Large intestine (tissue), 3 donors: ENCODE data around the gene PPP1R37. TPM values are rescaled to one million over a fixed set of nuclear protein-coding genes. Genes with fewer than 3 reads are reported as not detected.
A peak's percentile ranks its signal among the peaks of the same experiment; 100 is the strongest.

ENCODE experiments used
- DNase-seq, 2 donors: peaks; one replicate each; pipeline versions ENCODE4 v3.0.0 to v3.0.0-alpha.2; 2013
- H3K27ac ChIP-seq: one replicate; pipeline ENCODE4 v1.5.1; 2013; ENCODE audit warnings: low read length
- H3K27me3 ChIP-seq: 2 replicates; pipeline ENCODE4 v1.6.1; 2013; ENCODE audit warnings: low read length; ENCODE audit not compliant: control insufficient read depth, insufficient read depth
- H3K36me3 ChIP-seq: 2 replicates; pipeline ENCODE4 v1.6.1; 2013; ENCODE audit warnings: low read length; ENCODE audit not compliant: control insufficient read depth, insufficient read depth
- H3K4me1 ChIP-seq: one replicate; pipeline ENCODE4 v1.6.1; 2013; ENCODE audit warnings: low read length; ENCODE audit not compliant: control insufficient read depth, insufficient read depth
- H3K4me3 ChIP-seq: one replicate; pipeline ENCODE4 v1.5.1; 2013; ENCODE audit warnings: low read length
- H3K9me3 ChIP-seq: one replicate; pipeline ENCODE4 v1.6.1; 2013; ENCODE audit warnings: mild to moderate bottlenecking, low read depth, low read length, moderate library complexity; ENCODE audit not compliant: control insufficient read depth
- WGBS: methylation state at CpG from one replicate; pipeline ENCODE4 v1.1.5; 2013; ENCODE audit warnings: low lambda C conversion rate; ENCODE audit not compliant: insufficient coverage; 5-methylcytosine and 5-hydroxymethylcytosine counted together
- polyA plus RNA-seq: library from polyadenylated mRNA; unstranded; fragments of 120-200 nt; gene quantifications from one replicate; pipeline ENCODE4 v1.2.1, GENCODE V29; 2013

PPP1R37 gene
- polyA plus RNA-seq, 1 donor = 40.3 TPM

DNA sequence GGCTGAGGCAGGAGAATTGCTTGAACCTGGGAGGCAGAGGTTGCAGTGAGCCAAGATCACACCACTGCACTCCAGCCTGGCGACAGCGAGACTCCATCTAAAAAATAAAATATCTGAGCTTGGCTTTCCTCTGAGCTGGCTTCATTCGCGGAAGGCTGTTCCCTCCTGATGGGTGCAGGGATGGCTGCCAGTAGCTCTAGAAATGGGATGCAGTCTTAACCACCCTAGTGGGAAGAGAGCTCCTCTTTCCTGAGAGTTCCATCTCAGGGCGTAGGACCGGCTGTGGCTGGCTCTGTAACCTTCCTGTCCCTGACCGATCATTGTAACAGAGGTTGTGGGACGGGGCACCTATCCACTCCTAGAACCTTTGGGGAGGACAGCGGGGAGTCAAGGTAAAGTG, 32.4 kb downstream of the PPP1R37 start:
- WGBS = no CpG with 5 or more reads among the region's 9 CpGs
- Histone ChIP-seq H3K4me3 (no peak overlapping the region), H3K27ac (no peak overlapping the region), H3K36me3 (peaks cover 10% of the 10 kb centered on the region), H3K9me3 (no peaks in the 10 kb centered on the region), H3K27me3 (no peaks in the 10 kb centered on the region), H3K4me1 (peaks cover 44% of the 10 kb centered on the region)
- DNase-seq = no peak

- WGBS = no CpG with 5 or more reads among the region's 12 CpGs
These were observed 33.1 kb downstream of the PPP1R37 start for GRCh38 chr19:45125975-45126493.

DNA sequence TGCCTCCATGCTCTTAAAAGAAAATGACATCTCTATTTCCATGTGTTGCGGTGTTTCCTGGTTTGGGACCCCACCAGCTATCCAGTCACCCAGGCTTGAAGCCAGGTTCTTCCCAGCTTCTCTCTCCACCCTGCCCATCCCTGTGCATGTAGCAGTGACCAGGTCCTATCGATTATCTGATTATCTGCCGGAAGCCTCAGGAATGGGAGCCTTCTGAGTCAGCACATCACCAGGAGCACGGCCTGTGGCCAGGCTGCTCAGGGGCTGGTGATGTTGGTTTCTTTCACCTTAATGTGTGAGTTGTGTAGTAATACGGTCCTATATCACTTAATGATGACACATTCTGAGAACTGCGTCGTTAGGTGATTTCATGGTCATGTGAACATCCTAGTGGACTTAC, 33.7 kb downstream of the PPP1R37 start:
- WGBS = no CpG with 5 or more reads among the region's 7 CpGs
- no peaks in the 10 kb centered on the region for H3K27me3 ChIP-seq
- no peaks in the 10 kb centered on the region for H3K9me3 ChIP-seq
- H3K4me3 ChIP-seq = no peak overlapping the region
- no peak overlapping the region for H3K27ac ChIP-seq
- no peak for DNase-seq
- peaks cover 35% of the 10 kb centered on the region for H3K4me1 ChIP-seq
- peaks cover 10% of the 10 kb centered on the region for H3K36me3 ChIP-seq

More at GRCh38 chr19:45125975-45126493, 33.1 kb downstream of the PPP1R37 start:
- peaks cover 10% of the 10 kb centered on the region for H3K36me3 ChIP-seq
- no peak overlapping the region for H3K4me3 ChIP-seq
- DNase-seq = peak; percentile 70 to 73
- no peaks in the 10 kb centered on the region for H3K27me3 ChIP-seq
- H3K27ac ChIP-seq = no peak overlapping the region
- no peaks in the 10 kb centered on the region for H3K9me3 ChIP-seq
- peaks cover 41% of the 10 kb centered on the region for H3K4me1 ChIP-seq

DNA sequence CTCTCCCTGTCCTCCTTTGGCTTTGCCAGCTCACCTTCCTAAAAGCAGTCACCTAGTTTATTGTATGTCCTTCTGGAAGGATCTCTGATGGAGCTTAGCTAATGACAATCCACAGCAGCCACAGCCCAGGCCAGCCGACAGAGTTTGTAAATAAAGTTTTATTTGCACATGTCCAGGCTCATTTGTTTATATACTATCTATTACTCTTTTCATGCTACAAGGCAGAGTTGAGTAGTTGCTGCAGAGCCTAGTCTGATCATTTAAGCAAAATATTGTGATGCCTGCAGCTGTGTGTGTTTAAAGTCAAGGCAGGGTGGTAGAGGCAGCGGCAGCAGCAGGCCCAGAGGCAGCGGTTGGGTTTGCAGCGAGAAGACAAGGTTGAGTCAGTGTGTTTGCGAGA, 35.2 kb downstream of the PPP1R37 start:
- no CpG with 5 or more reads among the region's 5 CpGs for WGBS
- H3K36me3 ChIP-seq = peaks cover 9% of the 10 kb centered on the region

GRCh38 chr19:45128806-45129205, 35.8 kb downstream of the PPP1R37 start:
- Histone ChIP-seq H3K27ac (no peak overlapping the region), H3K4me1 (peaks cover 24% of the 10 kb centered on the region), H3K27me3 (no peaks in the 10 kb centered on the region), H3K4me3 (no peak overlapping the region), H3K9me3 (no peaks in the 10 kb centered on the region), H3K36me3 (peaks cover 7% of the 10 kb centered on the region)
- WGBS = no CpG with 5 or more reads among the region's 5 CpGs
- no peak for DNase-seq

More for the DNA sequence above, 35.2 kb downstream of the PPP1R37 start:
- H3K27ac ChIP-seq = no peak overlapping the region
- H3K27me3 ChIP-seq = no peaks in the 10 kb centered on the region
- H3K4me3 ChIP-seq = no peak overlapping the region
- no peaks in the 10 kb centered on the region for H3K9me3 ChIP-seq
- H3K4me1 ChIP-seq = peaks cover 29% of the 10 kb centered on the region
- no peak for DNase-seq

- Histone ChIP-seq H3K4me3 (no peak overlapping the region), H3K27ac (no peak overlapping the region), H3K9me3 (no peaks in the 10 kb centered on the region), H3K36me3 (peaks cover 9% of the 10 kb centered on the region), H3K27me3 (no peaks in the 10 kb centered on the region), H3K4me1 (peaks cover 21% of the 10 kb centered on the region)
- DNase-seq = no peak
- WGBS = no CpG with 5 or more reads among the region's 13 CpGs
These were observed 37.3 kb downstream of the PPP1R37 start for GRCh38 chr19:45130236-45130635.

DNA sequence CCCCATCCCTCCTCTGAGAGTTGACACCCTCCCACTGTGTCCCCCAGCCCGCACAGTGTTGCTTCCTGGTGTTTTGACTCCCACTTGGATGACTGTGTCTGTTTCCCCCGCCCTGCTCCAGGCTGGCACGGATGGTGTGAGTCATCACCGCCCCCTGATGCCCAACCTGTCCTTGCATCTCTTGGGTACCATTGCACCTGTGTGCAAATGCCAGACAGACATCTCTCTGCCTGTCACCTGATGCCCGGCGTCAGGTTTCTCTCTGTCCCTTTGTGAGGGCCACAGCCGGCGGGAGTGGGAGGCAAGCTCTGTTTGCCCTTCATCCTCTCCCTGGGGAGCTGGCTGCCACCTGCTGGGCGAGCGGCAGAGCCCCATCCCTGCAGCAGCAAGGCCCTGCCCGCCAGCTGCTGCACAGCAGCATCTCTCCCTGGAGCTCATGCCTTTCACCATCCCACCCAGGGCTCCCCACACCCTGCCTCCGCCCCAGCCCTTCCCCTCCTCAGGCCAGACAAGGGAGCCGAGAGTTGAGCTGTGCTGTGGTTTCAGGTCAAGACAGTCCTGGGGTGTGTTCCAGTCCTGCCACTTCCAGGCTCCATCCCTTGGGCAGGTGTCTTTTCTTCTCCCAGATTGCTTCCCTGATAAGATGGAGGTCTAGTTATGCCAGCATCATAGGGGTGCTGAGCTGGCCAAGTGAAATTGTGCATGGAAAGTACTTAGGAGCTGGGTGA, 38.1 kb downstream of the PPP1R37 start:
- Histone ChIP-seq H3K9me3 (no peaks in the 10 kb centered on the region), H3K27me3 (no peaks in the 10 kb centered on the region), H3K4me1 (peaks cover 16% of the 10 kb centered on the region), H3K36me3 (peaks cover 10% of the 10 kb centered on the region), H3K27ac (no peak overlapping the region), H3K4me3 (no peak overlapping the region)
- no CpG with 5 or more reads among the region's 13 CpGs for WGBS
- DNase-seq = peak; percentile 35 to 60

DNA sequence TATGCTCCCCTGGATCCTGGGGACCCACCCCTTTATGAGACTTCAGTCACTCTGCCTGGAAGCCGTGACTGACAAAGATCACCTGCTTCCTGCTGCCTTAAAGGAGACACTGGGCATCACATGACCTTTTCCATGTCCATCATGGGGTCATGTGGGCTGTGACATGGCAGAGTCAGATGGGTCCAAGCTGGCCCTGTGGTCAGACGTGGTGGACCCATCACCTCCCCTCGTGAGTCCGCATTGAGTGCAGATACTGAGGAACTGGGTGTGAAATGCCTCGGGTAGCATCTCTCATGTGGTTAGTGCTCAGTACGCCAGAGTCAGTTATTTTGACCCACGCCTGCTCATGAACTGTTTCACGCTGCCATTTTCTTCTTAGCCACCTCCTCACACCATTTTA, 40.7 kb downstream of the PPP1R37 start:
- DNase-seq = no peak
- H3K36me3 ChIP-seq = peaks cover 13% of the 10 kb centered on the region
- H3K27me3 ChIP-seq = no peaks in the 10 kb centered on the region
- no CpG with 5 or more reads among the region's 8 CpGs for WGBS
- H3K27ac ChIP-seq = no peak overlapping the region
- peaks cover 9% of the 10 kb centered on the region for H3K4me1 ChIP-seq
- H3K4me3 ChIP-seq = no peak overlapping the region
- no peaks in the 10 kb centered on the region for H3K9me3 ChIP-seq

- Histone ChIP-seq H3K9me3 (no peaks in the 10 kb centered on the region), H3K36me3 (peaks cover 15% of the 10 kb centered on the region), H3K27me3 (no peaks in the 10 kb centered on the region), H3K4me1 (peaks cover 2% of the 10 kb centered on the region), H3K27ac (no peak overlapping the region), H3K4me3 (no peak overlapping the region)
- WGBS = no CpG with 5 or more reads among the region's 21 CpGs
- no peak for DNase-seq
These were observed 42.4 kb downstream of the PPP1R37 start for GRCh38 chr19:45135176-45135885.

- no CpG with 5 or more reads among the region's 12 CpGs for WGBS
- no peak for DNase-seq
- Histone ChIP-seq H3K27me3 (no peaks in the 10 kb centered on the region), H3K36me3 (peaks cover 27% of the 10 kb centered on the region), H3K4me1 (no peaks in the 10 kb centered on the region), H3K4me3 (no peak overlapping the region), H3K9me3 (no peaks in the 10 kb centered on the region), H3K27ac (no peak overlapping the region)
These were observed 43.7 kb downstream of the PPP1R37 start for GRCh38 chr19:45136507-45137178.
